Measurements from ENCODE around the gene LONRF2. TPM values are rescaled to one million over a fixed set of nuclear protein-coding genes. Genes with fewer than 3 reads are reported as not detected.

LONRF2 gene
- total and polyA plus RNA-seq, 2 of the 4 experiments (the other 2 are of a cell fraction), result 0.19 to 0.54 TPM

DNA sequence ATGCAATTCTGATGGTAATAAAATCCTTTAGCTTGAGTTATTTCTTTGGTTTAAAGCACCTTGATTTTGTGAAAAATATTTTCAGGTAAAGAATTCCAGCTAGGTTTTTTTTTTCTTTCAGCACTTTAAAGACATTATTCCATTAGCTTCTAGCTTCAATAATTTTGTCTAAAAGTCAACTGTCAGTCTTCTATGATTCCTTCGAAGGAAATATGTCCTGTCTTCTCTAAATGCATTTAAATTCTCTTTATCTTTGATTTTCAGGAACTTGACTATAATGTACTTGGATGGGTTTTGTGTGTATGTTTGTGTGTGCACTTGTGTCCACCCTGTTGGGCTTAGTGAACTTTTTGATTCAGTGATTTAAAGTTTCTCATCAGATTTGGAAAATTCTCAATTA is 4.7 kb downstream of the LONRF2 start:
- POLR2A ChIA-PET (ENCODE audit: unreplicated experiment), result no interaction called here
- BruUV-seq (replicated peaks), result no TSS peak

More for the DNA sequence above, 4.7 kb downstream of the LONRF2 start:
- peaks cover 6% of the 10 kb centered on the region for H3K9me3 ChIP-seq (ENCODE audit: control insufficient read depth, insufficient read depth, low read length)
- no peak overlapping the region for H3K4ac ChIP-seq (ENCODE audit: low read depth, low read length)
- no peak overlapping the region for H2BK120ac ChIP-seq (ENCODE audit: low read depth, low read length)
- H2AK5ac ChIP-seq (ENCODE audit: low read depth, low read length), result no peak overlapping the region
- no peak overlapping the region for H3K23ac ChIP-seq (ENCODE audit: low read depth, low read length)
- no peaks in the 10 kb centered on the region for H4K20me1 ChIP-seq (ENCODE audit: insufficient read depth, low read length)
- no peak overlapping the region for H3K4me2 ChIP-seq (ENCODE audit: low read depth, low read length)
- CTCF ChIA-PET, result no interaction called here
- H3K4me1 ChIP-seq (ENCODE audit: control insufficient read depth, insufficient read depth, low read length), result no peaks in the 10 kb centered on the region
- no peaks in the 10 kb centered on the region for H3K9me1 ChIP-seq (ENCODE audit: insufficient read depth, low read length)
- no peak overlapping the region for H4K91ac ChIP-seq (ENCODE audit: insufficient read depth, low read depth, low read length)
- DNase-seq, result no peak
- H2BK5ac ChIP-seq (ENCODE audit: low read depth, low read length, poor library complexity, severe bottlenecking), result no peak overlapping the region
- H3K4me3 ChIP-seq (ENCODE audit: insufficient read depth, low read depth, low read length), result no peak overlapping the region
- peaks cover 24% of the 10 kb centered on the region for H3K27me3 ChIP-seq (ENCODE audit: control insufficient read depth, insufficient read depth, low read length)
- WGBS, 2 experiments (ENCODE audit: extremely low coverage in 2 of 2, insufficient read length in 1 of 2), result no CpG with 5 or more reads among the region's 1 CpG
- no peaks in the 10 kb centered on the region for H3K36me3 ChIP-seq (ENCODE audit: control insufficient read depth, insufficient read depth, low read length)
- TF ChIP-seq MXI1 (IDR thresholded peaks at IDR 0.05; ENCODE audit: borderline replicate concordance, low read depth, low read length) (no peak), MAZ (IDR thresholded peaks at IDR 0.05; ENCODE audit: borderline replicate concordance, low read depth, low read length) (no peak), RCOR1 (IDR thresholded peaks at IDR 0.05; ENCODE audit: insufficient replicate concordance, low read length) (no peak), CHD1 (IDR thresholded peaks at IDR 0.05; ENCODE audit: low read depth, low read length) (no peak), BHLHE40 (IDR thresholded peaks at IDR 0.05; ENCODE audit: low read depth, low read length) (no peak), SMC3 (IDR thresholded peaks at IDR 0.05; ENCODE audit: low read depth, low read length) (no peak), FOS (IDR thresholded peaks at IDR 0.05; ENCODE audit: low read depth, low read length) (no peak), POLR2A (IDR thresholded peaks at IDR 0.05; ENCODE audit: low read depth, low read length) (no peak), RAD21 (IDR thresholded peaks at IDR 0.05; ENCODE audit: low read length) (no peak)
- TF ChIP-seq, protein P1, sequence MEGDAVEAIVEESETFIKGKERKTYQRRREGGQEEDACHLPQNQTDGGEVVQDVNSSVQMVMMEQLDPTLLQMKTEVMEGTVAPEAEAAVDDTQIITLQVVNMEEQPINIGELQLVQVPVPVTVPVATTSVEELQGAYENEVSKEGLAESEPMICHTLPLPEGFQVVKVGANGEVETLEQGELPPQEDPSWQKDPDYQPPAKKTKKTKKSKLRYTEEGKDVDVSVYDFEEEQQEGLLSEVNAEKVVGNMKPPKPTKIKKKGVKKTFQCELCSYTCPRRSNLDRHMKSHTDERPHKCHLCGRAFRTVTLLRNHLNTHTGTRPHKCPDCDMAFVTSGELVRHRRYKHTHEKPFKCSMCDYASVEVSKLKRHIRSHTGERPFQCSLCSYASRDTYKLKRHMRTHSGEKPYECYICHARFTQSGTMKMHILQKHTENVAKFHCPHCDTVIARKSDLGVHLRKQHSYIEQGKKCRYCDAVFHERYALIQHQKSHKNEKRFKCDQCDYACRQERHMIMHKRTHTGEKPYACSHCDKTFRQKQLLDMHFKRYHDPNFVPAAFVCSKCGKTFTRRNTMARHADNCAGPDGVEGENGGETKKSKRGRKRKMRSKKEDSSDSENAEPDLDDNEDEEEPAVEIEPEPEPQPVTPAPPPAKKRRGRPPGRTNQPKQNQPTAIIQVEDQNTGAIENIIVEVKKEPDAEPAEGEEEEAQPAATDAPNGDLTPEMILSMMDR (conservative IDR thresholded peaks at IDR 0.05; ENCODE audit: low read depth, low read length), result no peak
- TF ChIP-seq, protein P2, sequence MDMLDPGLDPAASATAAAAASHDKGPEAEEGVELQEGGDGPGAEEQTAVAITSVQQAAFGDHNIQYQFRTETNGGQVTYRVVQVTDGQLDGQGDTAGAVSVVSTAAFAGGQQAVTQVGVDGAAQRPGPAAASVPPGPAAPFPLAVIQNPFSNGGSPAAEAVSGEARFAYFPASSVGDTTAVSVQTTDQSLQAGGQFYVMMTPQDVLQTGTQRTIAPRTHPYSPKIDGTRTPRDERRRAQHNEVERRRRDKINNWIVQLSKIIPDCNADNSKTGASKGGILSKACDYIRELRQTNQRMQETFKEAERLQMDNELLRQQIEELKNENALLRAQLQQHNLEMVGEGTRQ (IDR thresholded peaks at IDR 0.05; ENCODE audit: low read depth, low read length), result no peak
- TF ChIP-seq, protein P3, sequence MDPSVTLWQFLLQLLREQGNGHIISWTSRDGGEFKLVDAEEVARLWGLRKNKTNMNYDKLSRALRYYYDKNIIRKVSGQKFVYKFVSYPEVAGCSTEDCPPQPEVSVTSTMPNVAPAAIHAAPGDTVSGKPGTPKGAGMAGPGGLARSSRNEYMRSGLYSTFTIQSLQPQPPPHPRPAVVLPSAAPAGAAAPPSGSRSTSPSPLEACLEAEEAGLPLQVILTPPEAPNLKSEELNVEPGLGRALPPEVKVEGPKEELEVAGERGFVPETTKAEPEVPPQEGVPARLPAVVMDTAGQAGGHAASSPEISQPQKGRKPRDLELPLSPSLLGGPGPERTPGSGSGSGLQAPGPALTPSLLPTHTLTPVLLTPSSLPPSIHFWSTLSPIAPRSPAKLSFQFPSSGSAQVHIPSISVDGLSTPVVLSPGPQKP (IDR thresholded peaks at IDR 0.05; ENCODE audit: borderline replicate concordance, low read depth, low read length), result no peak
- ATAC-seq (ENCODE audit: low read depth), result no peak
- intact Hi-C loops (cut with micrococcal nuclease) (no loop called here), in situ Hi-C loops (cut with MboI; ENCODE audit: low sequenced_read_pairs) (no loop called here), dilution Hi-C loops (cut with HindIII; ENCODE audit: low sequenced_read_pairs, unreplicated experiment) (no loop called here)
- no peaks in the 10 kb centered on the region; a peak in 1 of 4 replicates for H3K79me1 ChIP-seq (ENCODE audit: low read depth in 1 of 2, low read length in 2 of 2)
- no peak overlapping the region for H3K27ac ChIP-seq (ENCODE audit: insufficient read depth, low read length)
- H2AK9ac ChIP-seq (replicated peaks; ENCODE audit: low read depth, low read length, poor library complexity), result no peak overlapping the region
- no peak overlapping the region for H3K56ac ChIP-seq (ENCODE audit: extremely low read depth, insufficient read depth, low read length)
- no peak overlapping the region for H3K18ac ChIP-seq (ENCODE audit: low read depth, low read length)
- no peak overlapping the region for H4K5ac ChIP-seq (ENCODE audit: low read depth, low read length)
- H3K14ac ChIP-seq (replicated peaks; ENCODE audit: low read depth, low read length), result no peak overlapping the region
- H2BK20ac ChIP-seq (ENCODE audit: low read depth, low read length), result no peak overlapping the region
- H4K8ac ChIP-seq (ENCODE audit: low read depth in 2 of 2, low read length in 2 of 2), result no peak overlapping the region
- H3K9ac ChIP-seq (ENCODE audit: low read depth, low read length), result no peak overlapping the region
- H2AFZ ChIP-seq (replicated peaks; ENCODE audit: low read length, poor library complexity), result no peak overlapping the region
- H2BK15ac ChIP-seq (ENCODE audit: low read depth, low read length), result no peak overlapping the region

Measured in IMR-90 (cell line).